ENCODE results near the gene PHF2.

The PHF2 gene

DNA sequence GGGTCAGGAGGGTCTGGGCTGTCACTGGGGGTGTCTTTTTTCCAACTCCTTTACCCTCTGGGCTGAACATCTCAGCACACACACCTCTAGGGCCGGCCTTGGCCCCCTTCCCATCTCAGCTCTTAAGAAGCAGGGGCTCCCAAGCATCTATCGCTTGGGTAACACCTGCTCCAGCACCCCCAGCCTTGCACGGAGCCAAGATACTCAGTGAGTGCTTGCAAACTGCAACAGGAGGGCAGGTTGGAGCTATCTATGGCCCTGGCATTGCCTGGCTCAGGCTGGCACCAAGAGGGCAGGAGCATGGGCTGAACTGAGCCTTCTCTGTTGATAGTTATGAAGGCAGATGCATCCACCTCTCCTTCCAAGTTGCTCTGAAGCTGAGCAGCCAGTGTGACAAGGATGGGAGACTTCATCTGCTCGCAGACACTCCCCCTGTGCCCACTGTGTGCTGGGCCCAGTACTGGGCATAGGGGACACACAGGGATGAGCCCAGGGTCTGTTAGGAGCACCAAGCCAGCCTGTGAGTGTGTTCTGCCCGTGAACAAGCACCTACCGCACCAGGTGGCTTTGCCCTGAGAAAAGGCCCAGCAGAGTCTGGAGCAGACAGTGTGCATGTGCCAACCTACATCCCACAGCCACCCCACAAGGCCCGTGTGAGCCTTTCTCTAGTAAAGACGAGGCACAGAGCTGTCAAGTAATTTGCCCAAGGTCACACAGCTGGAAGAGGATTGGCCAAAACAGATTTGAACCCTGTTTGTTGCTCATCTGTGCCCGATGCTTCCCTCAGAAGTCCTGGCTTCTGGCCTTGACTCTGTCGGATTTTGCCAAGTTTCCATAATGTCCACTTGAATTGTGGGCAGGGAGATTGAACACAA is 58.2 kb downstream of the PHF2 start:
- no peak for DNase-seq

DNA sequence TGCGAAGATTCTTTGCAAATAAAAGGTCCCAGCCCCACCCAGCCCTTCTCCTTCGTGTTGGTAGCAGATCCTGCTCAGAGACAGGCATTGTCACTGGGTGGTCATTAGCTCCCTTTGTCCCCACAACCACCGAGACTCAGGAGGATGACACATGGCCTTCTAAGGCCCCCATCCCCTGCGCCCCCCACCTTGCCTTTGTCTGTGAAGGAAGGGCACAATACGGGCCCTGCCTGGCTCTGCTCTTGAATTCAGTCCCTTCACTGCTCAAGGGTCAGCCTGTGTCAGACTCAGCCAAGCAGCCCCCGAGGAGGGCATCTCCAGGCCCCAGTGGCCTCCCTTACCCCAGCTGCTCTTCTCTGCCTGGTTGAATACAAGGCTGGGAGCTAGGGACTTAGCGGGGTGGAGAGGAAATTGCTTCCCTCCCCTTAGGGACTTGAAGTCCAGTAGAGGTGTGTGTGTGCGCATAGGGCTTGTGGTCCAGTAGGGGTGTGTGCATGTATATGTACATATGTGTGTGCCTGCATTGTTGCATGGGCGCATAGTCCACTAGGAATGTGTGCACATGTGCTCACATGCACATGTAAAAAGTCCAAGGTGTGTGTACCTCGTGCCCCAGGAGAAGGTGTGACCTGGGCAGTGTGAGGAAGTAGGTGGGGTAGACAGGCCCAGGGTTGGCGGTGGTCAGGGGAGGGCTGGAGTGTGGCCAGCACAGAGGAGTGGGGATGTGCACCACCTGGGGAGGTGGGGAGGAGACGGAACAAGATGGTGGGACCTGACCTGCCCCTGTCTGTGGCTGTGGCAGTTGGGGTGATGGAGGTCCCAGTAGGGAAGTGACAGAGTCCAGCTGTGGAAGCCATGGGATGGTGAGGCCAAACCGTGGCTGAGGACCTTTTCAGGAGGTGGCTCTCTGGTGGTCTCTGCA is 59.1 kb downstream of the PHF2 start:
- no peak for DNase-seq

DNA sequence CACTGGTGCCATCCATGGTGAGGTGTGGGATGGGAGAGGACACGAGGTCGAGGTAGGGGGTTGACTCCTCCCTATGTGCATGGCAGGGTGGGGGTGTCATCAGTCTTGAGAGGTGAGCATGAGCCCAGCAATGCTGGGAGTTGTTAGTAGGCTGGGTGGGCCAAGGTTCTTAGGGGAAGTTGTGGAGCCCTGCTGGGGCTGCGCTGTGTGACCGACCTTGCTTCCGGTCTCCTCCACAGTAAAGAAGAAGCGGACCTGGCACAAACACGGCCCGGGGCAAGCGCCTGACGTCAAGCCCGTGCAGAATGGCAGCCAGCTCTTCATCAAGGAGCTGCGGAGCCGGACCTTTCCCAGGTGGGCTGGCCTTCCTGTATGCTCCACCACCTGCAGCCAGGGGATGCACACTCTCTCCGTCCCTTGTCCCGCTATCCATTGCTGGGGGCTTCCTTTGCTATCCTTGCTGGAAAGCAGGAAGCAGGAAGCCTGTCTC is 59.8 kb downstream of the PHF2 start:
- no peak for DNase-seq

DNA sequence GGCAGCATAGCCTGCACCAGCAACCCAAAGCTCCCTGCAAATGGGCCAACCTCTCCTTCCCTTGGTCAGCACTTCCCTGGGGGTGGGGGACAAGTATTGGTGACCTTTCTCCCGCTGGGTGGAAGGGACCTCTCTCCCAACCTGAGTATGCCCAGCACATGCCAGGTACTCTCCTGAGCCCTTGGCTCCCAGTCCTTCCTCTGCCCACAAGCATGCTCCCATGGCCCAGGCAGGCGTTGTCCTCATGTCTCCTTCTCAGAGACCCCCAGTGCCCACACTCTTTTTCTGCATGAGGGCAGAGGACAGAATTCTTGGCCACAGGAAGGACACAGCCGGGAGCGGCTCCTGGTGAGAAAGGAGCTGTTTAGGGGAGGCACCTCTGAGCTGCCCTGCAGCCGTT is 60.3 kb downstream of the PHF2 start:
- DNase-seq = no peak

DNA sequence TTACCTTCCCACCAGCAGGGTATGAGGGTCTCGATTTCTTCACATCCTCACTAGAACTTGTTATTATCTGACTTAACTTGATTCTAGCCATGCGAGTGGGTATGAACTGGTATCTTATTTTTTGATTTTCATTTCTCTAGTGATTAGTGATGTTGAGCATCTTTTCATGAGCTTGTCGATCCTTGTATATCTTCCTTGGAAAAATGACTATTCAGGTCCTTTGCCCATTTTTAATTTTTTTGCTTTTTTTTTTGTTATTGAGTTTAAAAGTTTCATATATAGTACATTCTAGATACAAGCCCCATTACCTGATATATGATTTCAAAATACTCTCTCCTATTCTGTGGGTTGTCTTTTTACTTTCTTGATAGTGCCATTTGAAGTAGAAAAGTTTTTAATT is 61.5 kb downstream of the PHF2 start:
- DNase-seq = no peak

DNA sequence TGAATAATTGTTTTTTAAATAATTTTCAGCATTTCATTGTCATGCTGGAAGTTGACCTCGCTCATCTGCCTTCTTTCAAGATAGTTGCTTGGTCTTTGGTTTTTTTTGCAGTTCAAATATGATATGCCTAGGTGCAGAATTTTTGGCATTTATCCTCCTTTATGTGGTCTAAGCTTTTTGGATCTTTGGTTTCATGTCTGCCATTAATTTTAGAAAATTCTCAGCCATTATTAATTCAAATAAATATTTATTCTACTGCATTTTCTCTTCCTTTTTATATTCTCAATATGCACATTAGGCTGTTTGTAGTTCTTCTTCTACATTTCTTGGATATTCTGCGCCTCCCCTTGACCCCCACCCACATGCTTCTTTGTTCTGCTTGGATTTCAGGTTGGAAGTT is 63.6 kb downstream of the PHF2 start:
- no peak for DNase-seq

DNA sequence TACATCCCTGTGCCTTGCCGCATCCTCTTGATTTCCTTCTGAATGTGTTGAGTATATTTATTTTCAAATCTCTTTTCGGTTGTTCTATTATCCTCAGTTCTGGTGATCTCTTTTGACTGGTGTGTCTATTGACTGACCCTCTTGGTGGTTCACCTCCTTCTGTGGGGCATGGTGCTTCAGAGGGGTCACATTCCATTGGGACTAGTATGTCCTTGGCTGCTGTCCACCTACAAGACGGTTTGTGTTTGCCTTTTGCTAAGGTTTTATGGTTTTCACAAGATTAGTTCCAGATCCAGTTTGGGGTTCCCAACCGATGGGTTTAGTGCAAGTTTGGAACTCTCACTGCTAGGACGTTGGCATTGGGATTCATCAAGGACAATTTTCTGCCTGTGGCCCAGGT is 66.6 kb downstream of the PHF2 start:
- no peak for DNase-seq

DNA sequence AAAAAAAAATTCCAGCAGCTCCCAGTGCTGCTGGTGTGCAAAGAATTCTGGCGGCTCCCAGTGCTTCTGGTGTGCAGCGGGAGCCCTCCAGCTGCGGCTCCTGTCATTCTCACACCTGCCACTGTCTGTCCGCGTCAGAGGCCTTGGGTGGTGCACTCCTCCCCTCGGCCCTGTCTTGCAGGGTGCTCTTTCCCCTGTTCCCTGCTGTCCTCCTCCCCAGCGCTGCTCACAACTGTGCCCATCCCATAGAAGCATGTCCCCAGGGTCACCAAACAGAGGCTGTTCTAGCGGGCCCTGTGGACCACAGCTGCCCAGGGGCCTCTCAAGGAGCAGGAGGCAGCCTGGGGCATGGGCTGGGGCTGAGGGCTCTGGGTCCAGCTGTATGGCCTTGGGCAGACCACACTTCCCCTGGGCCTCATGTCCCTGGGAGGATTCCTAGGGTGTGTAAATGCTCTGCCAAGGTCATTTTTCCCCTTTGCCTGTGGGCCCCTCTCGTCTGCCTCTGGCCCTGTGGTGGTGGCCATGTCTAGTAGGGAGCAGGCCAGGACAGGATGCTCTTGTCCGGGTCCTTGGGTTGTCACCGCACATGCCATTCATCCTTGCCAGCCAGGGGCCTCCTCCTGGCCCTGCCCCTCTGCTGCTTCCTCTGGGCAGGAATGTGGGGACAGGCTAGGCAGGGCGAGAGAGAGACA is 68.2 kb downstream of the PHF2 start:
- DNase-seq = no peak

DNA sequence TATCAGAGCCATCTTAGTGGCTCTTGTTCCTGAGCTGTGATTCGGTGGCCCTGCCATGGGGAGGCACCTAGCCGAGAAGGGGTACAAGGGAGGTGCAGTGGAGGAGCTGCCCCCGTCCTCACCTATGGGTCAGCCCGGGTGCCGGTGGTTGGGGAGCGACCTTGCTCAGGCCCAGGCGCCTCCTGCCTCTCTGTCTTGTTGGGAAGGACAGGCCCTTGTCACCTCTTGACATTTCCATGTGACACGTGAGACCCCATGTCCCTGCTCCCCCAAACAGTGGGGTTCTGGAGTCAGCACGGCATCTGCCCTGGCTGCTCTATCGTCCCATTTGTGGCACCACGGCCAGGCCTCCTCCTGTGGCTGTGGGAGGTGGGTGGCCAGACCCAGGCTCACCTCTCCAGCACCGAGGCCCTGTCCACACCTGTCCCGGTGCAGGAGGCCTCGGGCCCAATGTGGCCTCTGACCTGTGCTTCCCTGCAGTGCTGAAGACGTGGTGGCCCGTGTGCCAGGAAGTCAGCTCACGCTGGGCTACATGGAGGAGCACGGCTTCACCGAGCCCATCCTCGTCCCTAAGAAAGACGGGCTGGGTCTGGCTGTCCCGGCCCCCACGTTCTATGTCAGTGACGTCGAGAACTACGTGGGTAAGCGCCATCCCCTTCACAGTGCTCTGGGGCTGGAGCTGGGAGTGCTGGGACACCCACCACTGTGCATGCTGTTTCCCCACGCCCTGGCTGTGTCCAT is 68.9 kb downstream of the PHF2 start:
- DNase-seq = no peak

DNA sequence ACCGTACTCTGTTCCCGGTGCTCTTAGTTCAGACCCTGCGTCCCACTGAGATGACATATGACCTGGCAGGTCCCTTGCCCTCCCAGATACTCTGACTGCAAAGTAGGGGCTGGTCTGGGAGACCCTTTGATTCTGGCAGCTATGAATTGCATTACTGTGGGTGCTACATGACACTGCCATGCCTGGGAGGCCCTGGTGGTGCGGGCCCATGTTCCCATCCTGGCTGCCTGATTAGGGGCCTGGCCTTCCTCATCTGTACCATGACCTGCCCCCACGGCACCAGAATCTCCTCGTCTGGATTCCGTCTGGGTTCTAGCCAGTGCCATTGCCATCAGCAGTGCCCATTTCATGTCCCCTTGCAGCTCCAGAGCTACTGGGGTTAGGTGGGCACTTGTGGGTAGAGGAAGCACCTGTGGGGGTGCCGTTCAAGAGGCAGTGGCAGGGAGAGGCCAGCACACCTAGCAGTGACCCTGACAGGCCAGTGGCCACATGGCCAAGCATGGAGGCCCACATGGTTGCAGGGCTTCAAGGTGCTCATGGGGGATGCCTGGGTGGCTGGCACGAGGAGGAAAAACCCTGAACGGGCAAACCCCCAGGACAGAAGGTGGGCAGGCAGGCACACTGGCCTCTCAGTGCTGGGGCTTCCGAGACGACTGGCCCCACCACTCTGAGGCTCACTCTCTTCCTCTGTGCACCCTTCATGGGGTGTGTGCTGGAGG is 69.7 kb downstream of the PHF2 start:
- no peak for DNase-seq

DNA sequence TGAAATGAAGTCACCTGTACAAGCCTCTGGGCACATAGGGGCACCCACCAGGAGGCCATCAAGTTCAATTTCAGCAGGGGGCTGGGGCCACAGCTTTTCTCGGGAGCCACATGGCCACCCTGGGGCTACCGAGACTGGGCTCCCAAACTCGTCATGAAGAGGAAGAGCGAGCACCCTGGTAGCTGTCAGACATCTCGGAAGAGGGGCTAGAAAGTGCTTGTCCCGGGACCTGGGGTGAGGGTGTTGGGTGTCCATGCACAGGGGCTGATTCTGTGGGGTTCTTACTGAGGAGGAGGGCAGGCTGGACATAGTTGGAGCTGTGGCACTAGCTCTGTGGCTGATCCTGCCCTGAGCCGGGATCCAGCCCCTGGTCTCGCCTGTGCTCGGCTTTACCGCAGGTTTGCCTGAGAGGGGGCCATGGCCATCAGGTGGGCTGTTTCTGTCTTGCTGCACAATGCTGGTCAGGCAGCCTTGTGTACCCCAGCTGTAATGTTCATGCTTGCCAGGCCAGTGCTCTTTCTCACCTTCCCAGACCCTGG is 70.3 kb downstream of the PHF2 start:
- no peak for DNase-seq

DNA sequence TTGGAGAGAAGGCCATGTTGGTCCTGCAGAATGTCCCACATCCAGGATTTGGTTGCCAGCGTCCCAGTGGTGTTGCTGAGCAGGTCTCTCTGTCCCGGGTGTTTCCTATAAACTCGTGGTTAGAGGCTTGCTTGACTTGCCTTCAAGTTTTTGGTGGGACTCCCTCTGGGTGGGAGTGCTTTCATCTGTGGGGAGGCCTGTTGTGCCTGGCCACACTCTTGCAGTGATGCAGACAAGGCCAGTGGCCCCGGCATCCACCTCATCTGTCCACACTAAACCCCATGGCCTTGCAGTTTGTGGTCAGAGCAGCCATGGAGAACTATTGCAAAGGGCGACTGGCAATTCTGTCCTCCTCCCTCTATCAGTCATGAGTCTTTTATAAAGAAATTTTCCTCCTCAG is 71.8 kb downstream of the PHF2 start:
- no peak for DNase-seq

DNA sequence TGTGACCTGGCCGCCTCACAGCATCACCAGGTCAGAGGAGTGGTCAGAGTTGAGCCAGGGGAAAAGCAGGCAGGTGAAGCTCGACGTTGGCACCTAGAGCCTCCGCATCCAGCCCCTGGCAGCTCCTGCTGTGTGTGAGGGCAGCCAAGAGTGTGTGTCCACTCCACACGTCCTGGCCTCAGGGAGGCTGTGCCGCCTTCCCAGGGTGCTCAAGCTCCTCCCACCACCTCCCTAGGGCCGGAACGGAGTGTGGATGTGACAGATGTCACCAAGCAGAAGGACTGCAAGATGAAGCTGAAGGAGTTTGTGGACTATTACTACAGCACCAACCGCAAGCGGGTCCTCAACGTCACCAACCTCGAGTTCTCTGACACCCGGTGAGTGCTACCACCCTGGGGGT is 72.5 kb downstream of the PHF2 start:
- no peak for DNase-seq

DNA sequence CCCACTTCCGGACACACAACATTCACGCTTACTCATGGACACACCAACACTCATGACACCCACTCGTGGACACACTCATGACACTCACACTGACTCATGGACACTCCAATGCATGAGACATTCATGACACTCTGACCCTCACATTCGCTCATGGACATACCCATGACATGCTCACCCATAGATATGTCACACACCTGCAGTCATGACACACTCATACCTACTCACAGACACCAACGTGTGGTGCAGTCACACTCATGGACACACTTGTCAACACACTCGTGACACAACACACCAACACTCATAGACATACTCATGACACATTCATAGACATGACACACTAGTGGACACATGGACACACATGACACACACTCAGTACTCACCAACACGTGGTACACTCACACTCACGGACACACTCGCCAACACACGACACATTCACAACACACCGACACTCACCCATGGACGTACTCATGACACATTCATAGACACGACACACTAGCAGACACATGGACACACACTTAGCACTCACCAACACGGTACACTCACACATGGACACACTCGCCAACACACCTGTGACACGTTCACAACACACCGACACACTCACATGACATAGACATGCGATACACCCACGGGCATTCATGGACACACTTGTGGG is 73.4 kb downstream of the PHF2 start:
- DNase-seq = no peak

DNA sequence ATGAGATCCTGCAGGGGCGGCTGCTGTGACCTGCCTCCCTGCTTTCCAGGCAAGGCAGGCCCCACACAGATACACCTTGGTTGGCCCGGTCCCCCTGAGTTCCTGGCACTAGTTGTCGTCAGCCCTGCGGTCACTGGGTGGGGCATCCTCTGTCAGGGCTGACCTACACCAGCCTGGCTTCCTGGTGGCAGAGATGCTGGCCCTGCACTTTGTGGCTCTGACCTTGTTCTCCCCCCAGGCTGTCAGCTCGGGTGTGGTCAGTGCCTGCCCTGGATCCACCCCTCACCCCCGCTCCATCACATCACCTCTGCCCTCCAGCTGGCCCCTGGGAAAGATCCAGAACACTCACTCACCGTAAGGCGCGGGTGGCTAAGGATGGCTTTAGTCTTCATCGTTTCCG is 74.1 kb downstream of the PHF2 start:
- no peak for DNase-seq

DNA sequence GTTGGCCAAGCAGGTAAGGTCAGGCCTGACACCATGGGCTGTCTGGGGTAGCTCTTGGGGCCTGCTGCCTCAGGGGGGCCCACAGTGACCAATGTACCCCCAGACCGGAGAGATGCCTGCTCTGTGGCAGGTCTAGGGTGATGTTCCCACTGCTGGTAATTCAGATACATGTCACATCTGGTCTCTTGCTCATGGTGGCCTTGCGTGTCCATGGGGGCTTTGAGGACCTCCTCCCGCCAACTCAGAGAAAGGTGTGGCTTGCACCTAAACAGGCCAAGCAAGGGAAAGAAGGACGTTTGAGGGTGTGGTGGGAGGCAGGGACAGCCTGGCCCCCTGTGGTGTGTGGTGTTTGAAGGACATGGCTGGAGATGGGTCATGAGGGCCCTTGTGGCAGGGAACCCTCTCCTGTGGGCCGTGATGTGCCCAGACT is 75.2 kb downstream of the PHF2 start:
- no peak for DNase-seq

DNA sequence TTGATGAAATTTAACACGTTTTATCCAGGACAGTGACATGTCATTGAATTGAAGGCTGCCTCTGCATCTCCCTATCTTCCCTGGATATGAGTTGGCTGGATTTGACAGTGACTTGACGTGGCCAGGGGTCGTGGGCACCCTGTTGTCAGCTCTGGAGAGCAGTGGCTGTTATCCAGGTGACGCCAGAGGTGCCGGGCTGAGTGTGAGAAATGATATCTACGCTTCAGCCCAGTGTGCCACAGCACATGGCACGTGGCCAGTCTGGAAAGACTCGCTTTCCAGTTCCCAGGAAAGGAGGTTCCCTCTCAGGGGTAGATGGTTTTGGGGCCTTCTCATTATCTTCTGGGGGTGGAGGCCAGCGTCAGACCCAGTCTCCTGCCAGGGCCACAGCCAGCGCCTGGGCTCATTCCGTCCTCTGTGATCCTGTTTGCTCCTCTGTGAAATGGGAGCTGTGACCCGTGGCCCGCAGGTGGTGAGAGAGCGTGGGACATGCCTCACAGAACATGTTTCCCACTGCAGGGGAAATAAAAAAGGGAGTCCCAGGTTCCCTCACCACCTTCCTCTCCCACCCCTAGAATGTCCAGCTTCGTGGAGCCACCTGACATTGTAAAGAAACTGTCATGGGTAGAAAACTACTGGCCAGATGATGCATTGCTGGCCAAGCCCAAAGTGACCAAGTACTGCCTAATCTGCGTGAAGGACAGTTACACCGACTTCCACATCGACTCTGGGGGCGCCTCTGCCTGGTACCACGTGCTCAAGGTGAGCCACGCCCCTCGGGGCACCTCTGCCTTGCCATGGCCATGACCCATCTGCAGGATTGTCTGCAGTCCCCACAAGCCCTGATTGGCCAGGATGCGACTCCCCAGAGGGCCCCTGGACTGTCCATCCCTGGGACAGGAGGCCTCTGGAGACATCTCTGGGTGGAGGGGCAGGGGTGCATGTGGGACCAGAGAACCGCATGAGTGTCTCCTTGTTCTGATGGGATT is 76.5 kb downstream of the PHF2 start:
- DNase-seq = no peak

DNA sequence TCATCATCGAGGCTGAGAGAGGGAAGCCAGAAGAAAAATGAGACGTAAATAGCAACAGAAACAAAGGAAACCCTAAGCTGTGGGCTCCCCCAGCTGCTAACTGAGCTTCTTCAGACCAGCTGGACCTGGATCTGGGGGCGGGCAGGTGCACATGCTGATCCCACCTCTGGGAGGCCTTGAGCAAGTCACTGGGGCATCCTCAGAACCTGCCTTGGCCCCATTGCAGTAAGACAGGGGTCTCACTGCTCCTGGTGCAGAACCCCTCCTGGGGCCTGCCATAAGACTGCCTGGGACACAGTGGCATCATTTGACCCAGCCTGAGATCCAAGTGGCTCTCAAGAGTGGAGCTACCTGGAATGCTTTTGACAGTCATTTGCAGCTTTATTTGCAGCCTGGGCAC is 77.4 kb downstream of the PHF2 start:
- DNase-seq = no peak

DNA sequence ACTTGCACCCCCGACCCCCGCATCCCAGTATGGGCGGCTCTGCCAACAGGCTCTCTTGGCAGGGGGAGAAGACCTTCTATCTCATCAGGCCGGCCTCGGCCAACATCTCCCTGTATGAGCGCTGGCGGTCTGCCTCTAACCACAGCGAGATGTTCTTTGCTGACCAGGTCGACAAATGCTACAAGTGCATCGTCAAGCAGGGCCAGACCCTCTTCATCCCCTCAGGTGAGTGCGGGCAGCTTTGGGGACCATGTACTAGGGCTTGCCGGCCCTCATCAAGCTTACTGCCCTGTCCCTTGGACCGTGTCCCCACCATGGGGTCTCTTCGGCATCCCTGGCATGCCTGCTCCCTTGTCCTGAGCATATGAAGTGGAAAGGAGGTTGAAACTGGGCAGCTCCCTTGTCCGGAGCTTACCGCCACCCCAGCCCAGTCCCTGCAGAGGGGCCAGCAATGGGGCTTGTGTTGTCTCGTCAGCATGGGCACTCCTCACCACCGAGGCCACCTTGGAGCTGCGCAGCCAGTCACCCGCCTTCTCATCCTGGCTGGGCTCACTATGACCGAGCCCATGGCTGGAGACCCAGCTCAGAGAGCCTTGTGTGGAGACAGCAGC is 78.1 kb downstream of the PHF2 start:
- DNase-seq = no peak
